GM12875 (cell line): ENCODE results near the gene RFX1.

Source experiments
- H3K4me3 ChIP-seq: one replicate; pipeline ENCODE4 v1.5.1; 2011; ENCODE audit warnings: low read depth, low read length, control low read depth
- TF ChIP-seq, protein P1 (sequence below): IDR thresholded peaks from 2 replicates; pipeline ENCODE4 v1.5.1; 2011; ENCODE audit warnings: low read depth, mild to moderate bottlenecking, control low read depth, inconsistent platforms, low read length, moderate library complexity, borderline replicate concordance; ENCODE audit not compliant: insufficient read depth

The RFX1 gene

DNA sequence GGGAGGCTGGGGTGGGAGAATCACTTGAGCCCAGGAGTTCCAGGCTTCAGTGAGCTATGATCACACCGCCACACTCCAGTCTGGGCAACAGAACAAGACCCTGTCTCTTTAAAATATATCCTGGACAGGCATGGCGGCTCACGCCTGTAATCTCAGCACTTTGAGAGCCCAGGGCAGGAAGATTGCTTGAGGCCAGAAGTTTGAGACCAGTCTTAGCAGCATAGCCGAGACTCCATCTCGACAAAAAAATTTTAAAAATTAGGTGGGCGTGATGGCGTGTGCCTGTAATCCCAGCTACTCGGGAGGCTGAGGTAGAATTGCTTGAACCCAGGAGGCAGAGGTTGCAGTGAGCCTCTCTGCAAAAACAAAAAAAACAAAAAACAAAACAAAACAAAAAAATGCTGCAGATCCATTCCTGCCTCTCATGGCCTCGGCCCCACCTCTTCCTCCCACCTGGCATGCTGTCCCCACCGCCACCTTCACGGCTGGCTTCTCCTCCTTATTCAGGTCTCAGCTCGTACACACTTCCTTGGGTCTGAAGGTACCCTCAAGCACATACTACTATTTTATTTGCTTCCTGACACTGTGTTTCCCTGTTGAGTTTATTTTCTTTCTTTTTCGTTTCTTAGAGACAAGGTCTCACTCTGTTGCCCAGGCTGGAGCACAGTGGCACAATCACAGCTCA lies 5.3 kb downstream of the RFX1 start:
- TF ChIP-seq, protein P1, sequence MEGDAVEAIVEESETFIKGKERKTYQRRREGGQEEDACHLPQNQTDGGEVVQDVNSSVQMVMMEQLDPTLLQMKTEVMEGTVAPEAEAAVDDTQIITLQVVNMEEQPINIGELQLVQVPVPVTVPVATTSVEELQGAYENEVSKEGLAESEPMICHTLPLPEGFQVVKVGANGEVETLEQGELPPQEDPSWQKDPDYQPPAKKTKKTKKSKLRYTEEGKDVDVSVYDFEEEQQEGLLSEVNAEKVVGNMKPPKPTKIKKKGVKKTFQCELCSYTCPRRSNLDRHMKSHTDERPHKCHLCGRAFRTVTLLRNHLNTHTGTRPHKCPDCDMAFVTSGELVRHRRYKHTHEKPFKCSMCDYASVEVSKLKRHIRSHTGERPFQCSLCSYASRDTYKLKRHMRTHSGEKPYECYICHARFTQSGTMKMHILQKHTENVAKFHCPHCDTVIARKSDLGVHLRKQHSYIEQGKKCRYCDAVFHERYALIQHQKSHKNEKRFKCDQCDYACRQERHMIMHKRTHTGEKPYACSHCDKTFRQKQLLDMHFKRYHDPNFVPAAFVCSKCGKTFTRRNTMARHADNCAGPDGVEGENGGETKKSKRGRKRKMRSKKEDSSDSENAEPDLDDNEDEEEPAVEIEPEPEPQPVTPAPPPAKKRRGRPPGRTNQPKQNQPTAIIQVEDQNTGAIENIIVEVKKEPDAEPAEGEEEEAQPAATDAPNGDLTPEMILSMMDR: no peak
- no peak overlapping the region for H3K4me3 ChIP-seq

DNA sequence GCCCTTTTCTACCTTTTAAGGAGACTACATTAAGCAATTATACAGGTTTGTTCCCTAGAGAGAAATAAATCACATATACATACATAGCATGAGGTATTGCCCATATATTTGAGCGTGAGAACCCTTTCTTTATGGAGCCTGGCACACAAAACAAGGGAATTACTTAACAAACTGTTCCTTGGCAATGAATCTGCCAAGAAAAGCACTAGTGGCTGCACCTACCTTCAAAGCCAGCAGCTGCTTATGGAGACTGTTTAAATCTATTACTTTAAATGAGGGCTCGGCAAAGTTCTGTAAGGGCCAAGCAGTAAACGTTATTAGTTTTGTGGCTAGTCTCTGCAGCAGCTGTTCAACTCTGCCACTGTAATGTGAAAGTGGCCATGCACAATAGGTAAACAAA lies 7.0 kb downstream of the RFX1 start:
- TF ChIP-seq, protein P1: no peak

DNA sequence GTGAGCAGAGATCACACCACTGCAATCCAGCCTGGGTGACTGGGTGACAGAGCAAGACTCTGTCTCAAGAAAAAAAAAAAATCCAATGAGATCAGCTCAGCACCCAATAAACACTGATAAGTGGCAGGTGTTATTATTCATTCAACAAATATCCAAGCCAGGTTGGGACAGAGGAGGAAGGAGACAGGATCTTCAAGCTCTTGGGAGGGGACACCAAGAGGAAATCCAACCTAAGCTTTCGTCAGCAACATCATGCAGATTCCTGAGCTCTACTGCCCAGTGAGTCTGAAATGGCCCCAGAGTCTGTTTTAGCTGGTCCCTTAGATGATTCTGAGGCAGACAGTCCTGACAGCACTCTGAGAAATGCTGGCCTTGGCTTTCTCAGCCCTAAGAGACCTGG lies 7.7 kb downstream of the RFX1 start:
- TF ChIP-seq, protein P1: no peak
- H3K4me3 ChIP-seq: no peak overlapping the region

More for the DNA sequence above, 7.0 kb downstream of the RFX1 start:
- H3K4me3 ChIP-seq: no peak overlapping the region

DNA sequence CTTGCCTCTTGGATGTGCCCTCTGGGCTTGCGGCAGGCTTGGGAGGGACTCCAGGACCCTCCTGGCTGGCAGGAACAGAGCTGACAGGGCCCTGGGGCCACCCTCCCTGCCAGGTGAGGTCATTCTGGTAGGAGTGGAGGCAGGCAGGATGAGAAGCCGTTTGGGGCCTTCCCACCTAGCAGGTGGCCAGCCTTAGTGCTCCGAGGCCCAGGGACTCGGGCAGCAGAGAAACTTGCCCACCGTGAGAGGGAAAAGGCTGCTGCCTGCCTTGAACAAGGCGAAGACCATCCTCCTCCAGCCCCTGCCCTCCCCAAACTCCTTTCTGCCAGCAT lies 8.5 kb downstream of the RFX1 start:
- TF ChIP-seq, protein P1: no peak
- no peak overlapping the region for H3K4me3 ChIP-seq

DNA sequence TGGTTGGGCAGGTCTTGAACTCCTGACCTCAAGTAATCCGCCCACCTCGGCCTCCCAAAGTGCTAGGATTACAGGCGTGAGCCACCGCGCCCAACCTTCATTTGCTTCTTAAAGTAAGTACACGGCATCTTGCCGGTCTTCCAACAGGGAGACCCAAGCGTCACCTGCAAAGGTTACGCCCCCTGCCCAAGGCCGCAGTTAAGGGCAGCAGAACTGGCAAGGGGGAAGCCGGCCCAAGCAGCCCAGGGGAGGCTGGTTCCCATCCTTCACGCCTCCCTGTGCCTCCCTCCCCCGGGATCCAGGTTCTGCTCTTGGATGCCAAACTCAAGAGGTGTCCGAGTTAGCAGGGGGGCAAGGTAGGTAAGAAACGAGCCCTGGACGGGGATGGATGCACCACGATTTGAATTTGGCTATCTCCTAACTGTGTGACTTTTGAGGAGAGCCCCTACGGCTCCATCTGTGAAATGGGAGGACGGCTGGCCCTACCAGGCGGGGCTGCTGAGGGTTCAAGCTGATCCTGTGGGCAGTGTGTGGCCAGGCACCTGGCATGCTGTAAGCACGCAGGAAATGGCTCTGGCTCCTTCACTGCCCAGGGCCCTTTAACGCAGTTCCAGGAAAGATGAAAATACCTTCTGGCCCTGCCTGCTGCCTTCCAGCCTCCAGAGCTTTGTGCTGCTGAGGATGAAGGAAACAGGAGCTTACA lies 9.0 kb downstream of the RFX1 start:
- H3K4me3 ChIP-seq: no peak overlapping the region
- TF ChIP-seq, protein P1: no peak

DNA sequence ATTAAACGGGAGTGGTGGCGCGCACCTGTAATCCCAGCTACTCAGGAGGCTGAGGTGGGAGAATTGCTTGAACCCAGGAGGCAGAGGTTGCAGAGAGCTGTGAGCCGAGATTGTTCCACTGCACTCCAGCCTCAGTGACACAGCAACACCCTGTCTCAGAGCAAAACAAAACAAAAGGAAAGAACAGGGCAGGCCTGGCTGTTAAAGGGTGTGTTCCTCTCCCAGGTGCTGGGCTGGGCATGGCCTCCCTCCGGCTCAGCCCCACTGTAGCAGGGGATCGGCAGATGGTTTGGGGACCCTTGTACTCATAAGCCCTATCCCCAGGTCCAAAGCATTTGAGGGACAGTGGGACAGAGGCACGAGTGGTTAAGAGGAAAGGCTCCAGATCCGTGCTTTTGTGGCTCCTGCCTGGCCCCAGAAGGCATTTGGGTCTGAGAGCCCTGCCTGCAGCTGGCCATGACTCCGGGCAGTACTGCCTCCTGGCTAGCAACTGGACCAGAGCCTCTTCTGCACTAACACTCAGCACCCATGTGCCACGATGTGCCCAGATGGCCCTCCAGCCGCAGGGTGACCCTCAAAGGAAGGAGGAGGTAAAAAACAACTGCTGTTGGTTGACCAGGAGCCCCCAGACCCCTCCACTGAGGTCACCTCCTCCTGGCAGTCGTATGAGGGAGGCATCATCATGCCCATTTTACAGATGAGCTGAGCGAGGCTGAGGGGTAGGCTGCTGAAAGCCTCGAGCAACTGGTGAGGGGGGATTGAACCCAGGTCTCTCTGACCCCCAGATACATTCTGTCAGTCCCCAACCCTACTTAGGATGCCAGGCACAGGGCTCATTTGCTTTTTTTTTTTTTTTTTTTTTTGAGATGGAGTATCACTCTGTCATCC lies 10.0 kb downstream of the RFX1 start:
- no peak overlapping the region for H3K4me3 ChIP-seq
- TF ChIP-seq, protein P1: no peak
